ENCODE measurements around the gene CCDC136.

DNA sequence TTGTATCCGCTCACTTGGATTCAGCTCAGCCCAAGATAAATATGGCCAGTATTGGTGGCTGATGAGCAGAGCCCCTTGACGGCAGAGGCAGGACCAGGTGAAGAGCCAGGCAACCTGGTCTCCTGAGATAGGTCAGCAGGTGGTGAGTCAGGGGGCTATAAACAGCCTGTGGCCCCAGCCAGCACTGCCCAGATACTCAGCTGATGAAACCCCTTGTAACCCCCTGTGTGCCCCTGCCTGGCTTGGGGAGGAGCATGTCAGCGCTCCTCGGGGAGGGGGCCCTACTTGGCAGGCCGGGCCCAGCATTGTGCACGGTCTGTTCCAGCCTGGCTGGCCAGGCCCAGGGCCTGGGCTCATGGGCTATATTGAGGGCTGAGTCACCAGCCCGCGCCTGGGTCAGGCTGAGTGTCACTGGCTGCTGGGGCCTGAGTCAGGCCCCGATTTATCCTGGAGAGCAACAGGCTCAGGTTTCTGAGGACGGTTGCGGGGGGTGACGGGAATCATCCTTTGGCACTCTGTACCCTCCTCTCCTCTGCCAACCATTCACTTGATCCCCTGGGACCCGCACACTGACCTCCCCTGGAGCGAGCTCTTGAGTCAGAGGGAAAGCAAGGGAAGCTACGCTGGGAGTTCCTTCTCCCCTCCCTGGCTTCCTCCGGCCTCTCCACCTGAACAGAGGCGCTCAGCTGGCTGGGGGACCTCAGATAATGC is 35.6 kb downstream of the CCDC136 start:
- TF ChIP-seq, protein P1, sequence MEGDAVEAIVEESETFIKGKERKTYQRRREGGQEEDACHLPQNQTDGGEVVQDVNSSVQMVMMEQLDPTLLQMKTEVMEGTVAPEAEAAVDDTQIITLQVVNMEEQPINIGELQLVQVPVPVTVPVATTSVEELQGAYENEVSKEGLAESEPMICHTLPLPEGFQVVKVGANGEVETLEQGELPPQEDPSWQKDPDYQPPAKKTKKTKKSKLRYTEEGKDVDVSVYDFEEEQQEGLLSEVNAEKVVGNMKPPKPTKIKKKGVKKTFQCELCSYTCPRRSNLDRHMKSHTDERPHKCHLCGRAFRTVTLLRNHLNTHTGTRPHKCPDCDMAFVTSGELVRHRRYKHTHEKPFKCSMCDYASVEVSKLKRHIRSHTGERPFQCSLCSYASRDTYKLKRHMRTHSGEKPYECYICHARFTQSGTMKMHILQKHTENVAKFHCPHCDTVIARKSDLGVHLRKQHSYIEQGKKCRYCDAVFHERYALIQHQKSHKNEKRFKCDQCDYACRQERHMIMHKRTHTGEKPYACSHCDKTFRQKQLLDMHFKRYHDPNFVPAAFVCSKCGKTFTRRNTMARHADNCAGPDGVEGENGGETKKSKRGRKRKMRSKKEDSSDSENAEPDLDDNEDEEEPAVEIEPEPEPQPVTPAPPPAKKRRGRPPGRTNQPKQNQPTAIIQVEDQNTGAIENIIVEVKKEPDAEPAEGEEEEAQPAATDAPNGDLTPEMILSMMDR (IDR thresholded peaks at IDR 0.05 in 8 of 11, conservative IDR thresholded peaks at IDR 0.05 in 3 of 11) = no peak
- no peak for TF ChIP-seq POLR2AphosphoS5 (IDR thresholded peaks at IDR 0.05)
